ENCODE measurements around the gene KCNJ4.
"Not testable (repeated sequence)": the region's sequence is repeated elsewhere in the genome, so short reads cannot be mapped to it uniquely, and the experiment has no call there.

The KCNJ4 gene

DNA sequence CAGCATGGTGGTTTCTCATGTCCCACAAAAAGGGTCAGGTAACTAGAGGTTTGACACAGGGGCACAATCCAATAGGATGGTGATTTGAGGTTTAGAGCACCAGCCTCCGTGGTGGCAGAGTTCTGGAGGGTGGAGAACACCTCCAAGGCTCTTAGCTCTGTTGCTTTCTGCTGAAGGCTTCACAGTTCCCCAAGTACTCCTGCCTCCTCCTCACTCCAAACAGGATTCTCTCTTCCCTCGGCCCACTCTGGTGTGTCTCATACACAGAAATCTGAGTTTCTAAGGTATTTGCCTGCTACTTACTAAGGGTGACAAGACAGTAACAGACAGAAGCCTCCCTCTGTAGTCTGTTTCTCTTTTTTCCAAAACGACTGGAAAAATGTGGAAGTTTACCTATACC lies 73.6 kb downstream of the KCNJ4 start:
- not testable (repeated sequence) for DNase-seq (ENCODE audit: low spot score)
